AG09319 (cell line): ENCODE results near the gene MTMR1.

Source experiments
- DNase-seq: peaks from one replicate; pipeline ENCODE4 v3.0.0-alpha.2; 2010; ENCODE audit warnings: low read depth; ENCODE audit errors: extremely low read depth
- TF ChIP-seq, protein P1 (sequence below): IDR thresholded peaks from 2 replicates; pipeline ENCODE4 v1.5.1; 2011; ENCODE audit warnings: low read depth, mild to moderate bottlenecking, inconsistent platforms, low read length, moderate library complexity

Gene MTMR1

DNA sequence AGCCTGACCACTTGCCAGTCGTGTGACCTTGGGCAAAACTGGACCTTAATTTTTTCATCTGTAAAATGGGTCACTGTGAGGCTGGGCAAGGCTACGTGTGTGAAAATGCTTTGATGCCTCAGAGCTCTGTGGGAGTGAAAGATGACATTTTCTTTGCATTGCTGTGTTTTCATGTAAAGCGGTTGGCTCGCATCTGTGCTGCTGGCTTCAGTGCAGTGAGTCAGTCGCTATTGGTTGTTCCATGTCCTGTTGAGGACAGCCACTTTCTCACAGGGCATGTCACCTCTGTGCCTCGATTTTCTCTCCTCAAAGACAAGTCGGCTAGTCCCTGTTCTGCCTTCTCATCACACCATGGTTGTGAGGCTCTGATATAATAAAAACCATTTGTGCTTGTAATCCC, 4.4 kb downstream of the MTMR1 start:
- no peak for DNase-seq
- TF ChIP-seq, protein P1, sequence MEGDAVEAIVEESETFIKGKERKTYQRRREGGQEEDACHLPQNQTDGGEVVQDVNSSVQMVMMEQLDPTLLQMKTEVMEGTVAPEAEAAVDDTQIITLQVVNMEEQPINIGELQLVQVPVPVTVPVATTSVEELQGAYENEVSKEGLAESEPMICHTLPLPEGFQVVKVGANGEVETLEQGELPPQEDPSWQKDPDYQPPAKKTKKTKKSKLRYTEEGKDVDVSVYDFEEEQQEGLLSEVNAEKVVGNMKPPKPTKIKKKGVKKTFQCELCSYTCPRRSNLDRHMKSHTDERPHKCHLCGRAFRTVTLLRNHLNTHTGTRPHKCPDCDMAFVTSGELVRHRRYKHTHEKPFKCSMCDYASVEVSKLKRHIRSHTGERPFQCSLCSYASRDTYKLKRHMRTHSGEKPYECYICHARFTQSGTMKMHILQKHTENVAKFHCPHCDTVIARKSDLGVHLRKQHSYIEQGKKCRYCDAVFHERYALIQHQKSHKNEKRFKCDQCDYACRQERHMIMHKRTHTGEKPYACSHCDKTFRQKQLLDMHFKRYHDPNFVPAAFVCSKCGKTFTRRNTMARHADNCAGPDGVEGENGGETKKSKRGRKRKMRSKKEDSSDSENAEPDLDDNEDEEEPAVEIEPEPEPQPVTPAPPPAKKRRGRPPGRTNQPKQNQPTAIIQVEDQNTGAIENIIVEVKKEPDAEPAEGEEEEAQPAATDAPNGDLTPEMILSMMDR: no peak

DNA sequence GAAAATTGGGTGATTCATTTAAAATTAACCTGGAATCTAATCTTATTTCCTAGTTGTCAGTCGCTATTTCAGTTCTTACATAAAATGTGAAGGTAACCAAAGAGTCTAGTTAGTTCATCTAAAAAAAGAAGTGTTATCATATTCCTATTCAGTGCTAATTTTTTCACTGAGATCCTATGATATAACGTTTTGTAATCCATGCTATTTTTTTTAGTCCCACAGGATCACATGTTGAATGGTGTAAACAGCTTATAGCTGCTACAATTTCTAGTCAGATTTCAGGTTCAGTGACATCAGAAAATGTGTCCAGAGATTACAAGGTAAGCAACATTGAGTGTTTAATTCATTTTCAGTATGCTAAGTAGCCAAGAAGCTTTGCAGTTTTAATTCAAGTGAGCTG, 5.8 kb downstream of the MTMR1 start:
- TF ChIP-seq, protein P1: no peak
- no peak for DNase-seq

DNA sequence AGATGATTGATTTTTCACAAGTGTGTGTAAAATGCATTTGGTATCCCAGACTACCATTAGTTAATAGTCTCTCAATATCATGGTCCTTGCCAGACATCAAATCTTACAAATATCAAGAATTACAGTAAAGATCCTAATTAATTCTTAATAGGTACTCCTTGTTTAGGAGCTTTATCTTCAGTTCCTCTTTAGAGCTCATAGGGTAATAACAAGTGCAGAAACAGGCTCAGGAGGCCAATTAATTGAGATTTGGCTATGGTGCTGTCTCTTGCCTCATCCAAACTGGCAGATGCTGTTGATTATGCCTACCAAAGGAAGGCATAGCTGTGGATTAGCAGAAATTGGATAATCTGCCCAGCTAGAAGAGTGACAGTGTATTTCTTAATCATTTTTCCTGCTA, 6.9 kb downstream of the MTMR1 start:
- TF ChIP-seq, protein P1: no peak
- DNase-seq: no peak

DNA sequence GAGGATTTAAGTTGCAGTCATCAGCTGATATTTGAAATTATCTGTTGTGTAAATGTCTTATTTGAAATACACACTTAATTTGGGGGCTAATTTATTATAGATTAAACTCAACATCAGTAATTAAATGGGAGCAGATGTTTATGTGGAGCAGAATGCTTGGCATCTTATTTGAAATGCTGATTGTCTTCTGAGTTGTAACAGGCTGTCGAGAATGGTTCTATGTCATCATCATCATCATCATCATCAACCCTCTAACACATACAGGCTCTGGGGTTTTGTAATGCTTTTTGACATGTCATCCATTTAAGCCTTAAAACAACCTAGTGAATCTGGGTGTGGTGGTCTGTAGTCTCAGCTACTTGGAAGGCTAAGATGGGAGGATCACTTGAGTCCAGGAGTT, 8.2 kb downstream of the MTMR1 start:
- no peak for DNase-seq
- TF ChIP-seq, protein P1: no peak

DNA sequence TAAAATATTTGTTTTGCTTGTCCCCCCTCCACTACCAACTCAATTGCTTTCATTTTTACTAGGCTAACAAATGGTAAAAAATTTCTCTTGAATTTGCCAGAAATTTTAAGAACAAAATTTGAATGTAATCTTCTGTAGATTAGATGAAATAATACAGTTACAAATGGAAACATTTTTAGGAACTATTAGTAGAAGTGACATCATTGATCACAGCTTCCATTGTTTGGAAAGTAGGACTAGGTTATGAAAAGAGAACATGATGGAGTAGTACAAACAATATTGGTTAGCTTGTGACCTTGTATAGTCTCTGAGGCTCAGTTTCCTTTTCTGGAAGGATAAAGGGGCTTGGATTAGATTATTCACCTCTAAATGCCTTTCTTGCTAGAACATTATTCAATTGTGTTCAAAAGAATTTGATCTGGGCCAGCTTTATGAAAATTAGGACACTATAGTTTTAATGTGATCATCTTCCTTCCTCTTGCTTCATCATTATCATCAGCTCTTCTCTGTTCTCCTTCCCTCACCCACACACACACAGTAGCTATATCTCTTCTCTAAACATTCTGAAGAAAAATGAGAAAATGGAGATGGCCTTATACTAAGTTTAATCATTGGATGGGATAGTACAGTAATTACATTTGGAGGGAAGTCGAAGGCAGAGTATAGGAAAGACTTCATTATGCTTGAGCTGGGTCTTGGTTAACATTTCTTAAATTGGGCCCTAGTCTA, 9.9 kb downstream of the MTMR1 start:
- TF ChIP-seq, protein P1: no peak
- no peak for DNase-seq

- no peak for DNase-seq
- TF ChIP-seq, protein P1: no peak
These were observed 10.4 kb downstream of the MTMR1 start for GRCh38 chrX:150703695-150703974.

GRCh38 chrX:150704030-150704613, 10.9 kb downstream of the MTMR1 start:
- TF ChIP-seq, protein P1: no peak
- DNase-seq: no peak
